RWPE2 (cell line): ENCODE data around the gene FMNL2.

ENCODE experiments used
- ATAC-seq: fragments of 200-7000 bp; cut with Tn5 transposase; 3 replicates; pipeline ENCODE4 v1.9.1; 2021; ENCODE audit warnings: low read depth
- DNase-seq: peaks from one replicate; pipeline ENCODE4 v3.0.0-alpha.2; 2020; ENCODE audit warnings: low spot score
- H3K27ac ChIP-seq: fragments of 450-650 bp; 2 replicates; pipeline ENCODE4 v1.5.1; 2017; ENCODE audit warnings: mild to moderate bottlenecking; ENCODE audit not compliant: poor library complexity, severe bottlenecking
- H3K27me3 ChIP-seq: fragments of 250-450 bp; sonication (Bioruptor Pico); 2 replicates; pipeline ENCODE4 v1.5.1; 2021; ENCODE audit warnings: mild to moderate bottlenecking, moderate library complexity; ENCODE audit not compliant: insufficient read depth, poor library complexity, severe bottlenecking
- H3K36me3 ChIP-seq: fragments of 250-450 bp; sonication (Bioruptor Pico); 2 replicates; pipeline ENCODE4 v1.5.1; 2020; ENCODE audit warnings: low read depth, mild to moderate bottlenecking, moderate library complexity
- H3K4me1 ChIP-seq: fragments of 250-450 bp; sonication (Bioruptor Pico); 2 replicates; pipeline ENCODE4 v1.5.1; 2021; ENCODE audit warnings: mild to moderate bottlenecking, moderate library complexity; ENCODE audit not compliant: insufficient read depth, poor library complexity, severe bottlenecking
- H3K4me3 ChIP-seq: fragments of 250-450 bp; sonication (Bioruptor Pico); 2 replicates; pipeline ENCODE4 v1.5.1; 2021; ENCODE audit warnings: mild to moderate bottlenecking, moderate library complexity; ENCODE audit not compliant: severe bottlenecking
- H3K9me3 ChIP-seq: fragments of 250-450 bp; sonication (Bioruptor Pico); 2 replicates; pipeline ENCODE4 v1.5.1; 2021; ENCODE audit warnings: mild to moderate bottlenecking, moderate library complexity; ENCODE audit not compliant: severe bottlenecking
- CTCF ChIP-seq: fragments of 450-650 bp; IDR thresholded peaks from one replicate; pipeline ENCODE4 v1.5.1; 2017; ENCODE audit warnings: mild to moderate bottlenecking, moderate library complexity; ENCODE audit not compliant: poor library complexity, severe bottlenecking

FMNL2 gene

DNA sequence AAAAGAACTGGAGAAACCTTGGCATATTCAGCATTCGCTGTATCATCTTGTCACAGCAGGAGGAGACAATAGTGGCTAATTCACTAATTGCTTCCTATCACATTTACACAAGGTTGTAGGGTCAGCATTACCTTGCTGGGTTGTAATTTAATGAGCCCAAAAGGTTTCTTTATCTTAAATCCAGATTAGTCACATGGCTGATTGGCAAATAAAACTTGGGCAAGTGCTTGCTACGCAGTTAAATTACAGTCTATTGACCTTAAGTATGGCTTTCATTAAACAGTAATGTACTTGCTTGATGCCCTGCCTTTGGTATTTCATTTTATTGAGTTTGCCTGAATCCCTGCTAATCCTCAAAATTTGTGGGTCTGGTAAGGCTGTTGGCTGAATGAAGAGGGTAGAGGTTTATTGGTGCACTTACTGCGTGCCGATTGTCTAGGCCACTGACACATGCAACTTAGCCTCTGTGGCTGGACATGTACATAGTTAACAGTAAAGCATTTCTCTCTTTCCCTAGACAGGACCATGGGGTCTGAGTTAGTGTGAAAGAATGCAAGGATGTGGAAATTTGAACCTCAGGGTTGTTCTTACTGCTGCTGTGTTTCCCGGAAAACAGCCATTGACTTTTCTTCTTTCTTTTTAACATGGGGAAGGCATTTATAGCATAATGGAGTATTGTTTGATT lies 34.3 kb downstream of the FMNL2 start:
- H3K27ac ChIP-seq: no peak overlapping the region
- H3K36me3 ChIP-seq: no peaks in the 10 kb centered on the region
- DNase-seq (no peak), ATAC-seq (peak; percentile 74)
- no peak overlapping the region for H3K4me3 ChIP-seq
- peaks cover 18% of the 10 kb centered on the region for H3K4me1 ChIP-seq
- no peak for TF ChIP-seq CTCF
- no peaks in the 10 kb centered on the region for H3K27me3 ChIP-seq
- no peaks in the 10 kb centered on the region for H3K9me3 ChIP-seq

- DNase-seq: no peak
- no peaks in the 10 kb centered on the region for H3K9me3 ChIP-seq
- no peaks in the 10 kb centered on the region for H3K36me3 ChIP-seq
- H3K27ac ChIP-seq: no peak overlapping the region
- H3K4me3 ChIP-seq: no peak overlapping the region
- no peak for TF ChIP-seq CTCF
- H3K4me1 ChIP-seq: peaks cover 18% of the 10 kb centered on the region
- no peak for ATAC-seq
- H3K27me3 ChIP-seq: no peaks in the 10 kb centered on the region
Observed at GRCh38 chr2:152370783-152371182, 35.8 kb downstream of the FMNL2 start.

- DNase-seq (no peak), ATAC-seq (no peak)
- peaks cover 23% of the 10 kb centered on the region for H3K4me1 ChIP-seq
Observed at GRCh38 chr2:152372438-152372984, 37.5 kb downstream of the FMNL2 start.

GRCh38 chr2:152375174-152375573 lies 40.2 kb downstream of the FMNL2 start:
- H3K27me3 ChIP-seq: no peaks in the 10 kb centered on the region
- H3K9me3 ChIP-seq: no peaks in the 10 kb centered on the region
- H3K27ac ChIP-seq: no peak overlapping the region
- DNase-seq (no peak), ATAC-seq (no peak)
- H3K4me3 ChIP-seq: no peak overlapping the region
- H3K4me1 ChIP-seq: peaks cover 13% of the 10 kb centered on the region
- no peak for TF ChIP-seq CTCF
- H3K36me3 ChIP-seq: no peaks in the 10 kb centered on the region

More at GRCh38 chr2:152372438-152372984, 37.5 kb downstream of the FMNL2 start:
- Histone ChIP-seq H3K36me3 (no peaks in the 10 kb centered on the region), H3K4me3 (no peak overlapping the region), H3K9me3 (no peaks in the 10 kb centered on the region), H3K27ac (no peak overlapping the region), H3K27me3 (no peaks in the 10 kb centered on the region)
- no peak for TF ChIP-seq CTCF

- Histone ChIP-seq H3K27me3 (no peaks in the 10 kb centered on the region), H3K4me3 (no peak overlapping the region), H3K9me3 (no peaks in the 10 kb centered on the region), H3K27ac (peak overlapping the region; percentile 15), H3K4me1 (peaks cover 13% of the 10 kb centered on the region), H3K36me3 (no peaks in the 10 kb centered on the region)
- DNase-seq (no peak), ATAC-seq (peak; percentile 57; the same call in 1 of the 3 replicates)
- TF ChIP-seq CTCF: no peak
Observed at GRCh38 chr2:152376385-152376784, 41.4 kb downstream of the FMNL2 start.
